T-helper 17 cell (primary cell): ENCODE measurements around the gene TMX2. TPM values are rescaled to one million over a fixed set of nuclear protein-coding genes. Genes with fewer than 3 reads are reported as not detected.
A peak's percentile ranks its signal among the peaks of the same experiment; 100 is the strongest.
"Not testable (repeated sequence)": the region's sequence is repeated elsewhere in the genome, so short reads cannot be mapped to it uniquely, and the experiment has no call there.

Experiments
- ATAC-seq: fragments of 150-1000 bp; cut with Tn5 transposase; 2 replicates; pipeline ENCODE4 v1.10.0; 2021; ENCODE audit warnings: mild to moderate bottlenecking, moderate library complexity
- DNase-seq, 3 donors: peaks; one replicate each; pipeline versions ENCODE4 v3.0.0 to v3.0.0-alpha.2; 2020 to 2021
- H3K9me3 ChIP-seq: one replicate; pipeline ENCODE4 v1.7.0; 2013; ENCODE audit warnings: low read length, mild to moderate bottlenecking; ENCODE audit not compliant: control insufficient read depth, poor library complexity, severe bottlenecking
- H3K27ac Mint-ChIP-seq: one replicate; pipeline ENCODE4 v1.8.0; 2022; ENCODE audit warnings: mild to moderate bottlenecking, moderate library complexity, mixed read lengths
- H3K27me3 Mint-ChIP-seq: one replicate; pipeline ENCODE4 v1.8.0; 2022; ENCODE audit warnings: mixed read lengths
- H3K36me3 Mint-ChIP-seq: one replicate; pipeline ENCODE4 v1.8.0; 2022; ENCODE audit warnings: low read depth, mixed read lengths
- H3K4me1 Mint-ChIP-seq: one replicate; pipeline ENCODE4 v1.8.0; 2022; ENCODE audit warnings: mild to moderate bottlenecking, mixed read lengths
- H3K4me3 Mint-ChIP-seq: one replicate; pipeline ENCODE4 v1.8.0; 2022; ENCODE audit warnings: mild to moderate bottlenecking, moderate library complexity, mixed read lengths
- total RNA-seq, 4 donors: library from RNA in 2 of 4; stranded (reverse) in 2 of 4; gene quantifications; one replicate each; pipeline ENCODE4 v1.2.3 and lab custom pipeline; 2022 to 2026

Gene TMX2
- total RNA-seq, 2 donors from 2014 or later: 38.3 to 44.0 TPM

- H3K9me3 ChIP-seq: no peaks in the 10 kb centered on the region
- Mint-ChIP-seq H3K4me1 (no peaks in the 10 kb centered on the region), H3K36me3 (peaks cover 7% of the 10 kb centered on the region), H3K27me3 (no peaks in the 10 kb centered on the region), H3K4me3 (no peak overlapping the region), H3K27ac (no peak overlapping the region)
- DNase-seq (no peak), ATAC-seq (no peak)
These were observed 13.5 kb upstream of the TMX2 start for GRCh38 chr11:57698843-57699365.

GRCh38 chr11:57699813-57700212 is 12.6 kb upstream of the TMX2 start:
- DNase-seq (no peak), ATAC-seq (peak; percentile 28)
- H3K4me1 Mint-ChIP-seq: no peaks in the 10 kb centered on the region
- H3K9me3 ChIP-seq: no peaks in the 10 kb centered on the region
- peaks cover 10% of the 10 kb centered on the region for H3K36me3 Mint-ChIP-seq
- H3K4me3 Mint-ChIP-seq: no peak overlapping the region
- H3K27me3 Mint-ChIP-seq: no peaks in the 10 kb centered on the region
- peak overlapping the region; percentile 2 for H3K27ac Mint-ChIP-seq

DNA sequence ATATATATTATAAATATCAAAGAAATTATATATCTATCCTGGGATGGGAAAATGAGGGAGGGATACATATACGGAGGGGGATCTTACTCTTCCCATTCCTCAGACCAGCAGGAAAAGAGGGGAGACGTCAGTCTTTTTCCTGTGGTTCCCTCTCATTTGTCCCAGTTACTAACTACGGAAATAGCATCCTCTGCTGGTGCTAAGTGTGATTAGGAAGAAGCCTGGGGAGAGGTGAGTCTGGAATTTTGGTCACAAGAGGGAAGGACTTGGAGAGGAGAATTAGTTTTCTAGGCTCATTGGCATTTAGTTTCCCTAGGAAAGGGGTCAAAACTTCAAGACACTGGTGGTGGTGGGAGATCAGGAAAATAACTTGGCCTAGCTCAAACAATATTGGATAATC is 12.0 kb upstream of the TMX2 start:
- Mint-ChIP-seq H3K27ac (no peak overlapping the region), H3K4me3 (no peak overlapping the region), H3K4me1 (no peaks in the 10 kb centered on the region), H3K27me3 (no peaks in the 10 kb centered on the region), H3K36me3 (peaks cover 10% of the 10 kb centered on the region)
- no peak for DNase-seq
- ATAC-seq: no peak
- H3K9me3 ChIP-seq: no peaks in the 10 kb centered on the region

- Mint-ChIP-seq H3K36me3 (peaks cover 8% of the 10 kb centered on the region), H3K4me3 (no peak overlapping the region), H3K27ac (no peak overlapping the region), H3K27me3 (no peaks in the 10 kb centered on the region), H3K4me1 (peaks cover 6% of the 10 kb centered on the region)
- H3K9me3 ChIP-seq: no peaks in the 10 kb centered on the region
- DNase-seq: no peak
- ATAC-seq: no peak
These were observed 9.1 kb upstream of the TMX2 start for GRCh38 chr11:57703341-57703740.

DNA sequence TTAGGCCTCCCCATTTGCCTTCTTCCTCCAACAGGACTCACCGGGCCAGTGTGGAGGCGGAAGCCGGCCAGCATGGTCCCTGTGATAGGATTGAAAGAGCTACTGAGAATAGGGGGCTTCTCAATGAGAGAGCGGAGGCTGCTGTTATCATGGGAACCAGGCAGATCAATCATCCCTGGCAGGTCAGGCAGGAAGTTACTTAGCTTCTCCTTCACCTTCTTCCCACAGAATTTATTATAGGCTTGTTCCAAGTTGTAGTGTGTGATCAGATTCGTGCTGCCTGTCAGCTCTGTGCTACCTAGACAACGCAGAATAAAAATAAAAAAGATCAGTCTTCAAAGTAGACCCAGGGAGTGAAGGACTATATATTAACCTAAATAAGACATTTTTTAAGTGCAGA is 7.5 kb upstream of the TMX2 start:
- H3K4me1 Mint-ChIP-seq: peaks cover 11% of the 10 kb centered on the region
- DNase-seq (no peak), ATAC-seq (no peak)
- H3K27ac Mint-ChIP-seq: peak overlapping the region; percentile 67
- H3K36me3 Mint-ChIP-seq: peaks cover 7% of the 10 kb centered on the region
- no peak overlapping the region for H3K4me3 Mint-ChIP-seq
- H3K9me3 ChIP-seq: no peaks in the 10 kb centered on the region
- H3K27me3 Mint-ChIP-seq: no peaks in the 10 kb centered on the region

GRCh38 chr11:57705432-57705831 is 7.0 kb upstream of the TMX2 start:
- H3K4me3 Mint-ChIP-seq, H3K27ac Mint-ChIP-seq, ATAC-seq, DNase-seq, H3K36me3 Mint-ChIP-seq, H3K27me3 Mint-ChIP-seq, H3K9me3 ChIP-seq: not testable (repeated sequence)
- H3K4me1 Mint-ChIP-seq: peaks cover 13% of the 10 kb centered on the region

- ATAC-seq (no peak), DNase-seq (no peak)
- H3K4me3 Mint-ChIP-seq: no peak overlapping the region
These were observed 2.5 kb upstream of the TMX2 start for GRCh38 chr11:57709802-57710367.

GRCh38 chr11:57711414-57712255 is 758 bp upstream of the TMX2 start, which contains the start of gene MED19:
Gene MED19 (minus strand): TSS chr11:57712215. CDS start chr11:57712179, 36 bp downstream.
- DNase-seq (peak; percentile 59 to 76 (median 62)), ATAC-seq (peak; percentile 59)
- Mint-ChIP-seq H3K27ac (peak within 1 kb of the TSS; percentile 96), H3K27me3 (no peaks in the 10 kb centered on the region), H3K4me3 (peak within 1 kb of the TSS; percentile 95), H3K36me3 (peaks cover 4% of the 10 kb centered on the region), H3K4me1 (peaks cover 36% of the 10 kb centered on the region)
- H3K9me3 ChIP-seq: no peaks in the 10 kb centered on the region

More at GRCh38 chr11:57709802-57710367, 2.5 kb upstream of the TMX2 start:
- Mint-ChIP-seq H3K36me3 (peaks cover 4% of the 10 kb centered on the region), H3K27me3 (no peaks in the 10 kb centered on the region), H3K4me1 (peaks cover 36% of the 10 kb centered on the region), H3K27ac (peak overlapping the region; percentile 96)
- no peaks in the 10 kb centered on the region for H3K9me3 ChIP-seq

- H3K36me3 Mint-ChIP-seq: no peaks in the 10 kb centered on the region
- peak overlapping the region; percentile 95 for H3K4me3 Mint-ChIP-seq
- no peaks in the 10 kb centered on the region for H3K9me3 ChIP-seq
- peaks cover 28% of the 10 kb centered on the region for H3K4me1 Mint-ChIP-seq
- H3K27ac Mint-ChIP-seq: peak overlapping the region; percentile 96
- H3K27me3 Mint-ChIP-seq: no peaks in the 10 kb centered on the region
- ATAC-seq (no peak), DNase-seq (no peak)
These were observed 1.4 kb downstream of the TMX2 start for GRCh38 chr11:57713835-57714234.

GRCh38 chr11:57716726-57717125 is 4.3 kb downstream of the TMX2 start:
- H3K36me3 Mint-ChIP-seq, ATAC-seq, H3K9me3 ChIP-seq, H3K4me3 Mint-ChIP-seq, H3K27ac Mint-ChIP-seq, DNase-seq, H3K27me3 Mint-ChIP-seq: not testable (repeated sequence)
- H3K4me1 Mint-ChIP-seq: peaks cover 15% of the 10 kb centered on the region

DNA sequence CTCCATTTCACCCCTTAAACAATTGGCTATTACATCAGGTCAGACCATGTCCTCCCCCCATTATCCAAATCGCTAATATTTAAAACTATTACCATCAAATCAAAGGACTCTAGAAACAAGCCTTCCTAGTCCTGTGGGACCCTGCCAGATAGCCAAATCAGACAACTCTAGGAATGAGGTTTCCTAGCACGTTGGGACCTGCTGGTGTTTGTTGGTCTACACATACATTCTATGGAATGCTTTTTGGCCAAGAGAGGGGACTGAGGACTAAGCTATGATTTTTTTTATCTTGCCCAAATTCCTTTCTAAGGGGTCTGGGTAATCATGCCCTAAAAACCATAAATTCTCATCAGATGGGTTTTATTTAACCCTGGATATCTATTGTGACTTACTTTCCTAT is 14.8 kb downstream of the TMX2 start:
- no peak for ATAC-seq
- Mint-ChIP-seq H3K4me3 (no peak overlapping the region), H3K36me3 (no peaks in the 10 kb centered on the region), H3K4me1 (peaks cover 6% of the 10 kb centered on the region), H3K27ac (no peak overlapping the region), H3K27me3 (no peaks in the 10 kb centered on the region)
- no peak for DNase-seq
- no peaks in the 10 kb centered on the region for H3K9me3 ChIP-seq

- Mint-ChIP-seq H3K27ac (no peak overlapping the region), H3K4me3 (no peak overlapping the region), H3K36me3 (no peaks in the 10 kb centered on the region), H3K4me1 (peaks cover 7% of the 10 kb centered on the region), H3K27me3 (no peaks in the 10 kb centered on the region)
- DNase-seq (no peak), ATAC-seq (no peak)
- H3K9me3 ChIP-seq: no peaks in the 10 kb centered on the region
These were observed 16.4 kb downstream of the TMX2 start for GRCh38 chr11:57728829-57729228.

- H3K27ac Mint-ChIP-seq: no peak overlapping the region
- H3K27me3 Mint-ChIP-seq: no peaks in the 10 kb centered on the region
- H3K4me3 Mint-ChIP-seq: no peak overlapping the region
- no peaks in the 10 kb centered on the region for H3K9me3 ChIP-seq
- H3K4me1 Mint-ChIP-seq: peaks cover 7% of the 10 kb centered on the region
- DNase-seq (no peak), ATAC-seq (no peak)
- H3K36me3 Mint-ChIP-seq: no peaks in the 10 kb centered on the region
These were observed 17.1 kb downstream of the TMX2 start for GRCh38 chr11:57729479-57729878.
